Rectal smooth muscle tissue (tissue), 1 donor: Measurements from ENCODE around the gene CDCA7.
"Not testable (repeated sequence)": the region's sequence is repeated elsewhere in the genome, so short reads cannot be mapped to it uniquely, and the experiment has no call there.

Experiments
- H3K27ac ChIP-seq: one replicate; pipeline ENCODE4 v1.7.0; 2013; ENCODE audit warnings: low read depth, low read length, inconsistent platforms
- H3K27me3 ChIP-seq: one replicate; pipeline ENCODE4 v1.7.0; 2013; ENCODE audit warnings: low read length; ENCODE audit not compliant: control insufficient read depth, insufficient read depth
- H3K36me3 ChIP-seq: one replicate; pipeline ENCODE4 v1.7.0; 2013; ENCODE audit warnings: low read length; ENCODE audit not compliant: control insufficient read depth, insufficient read depth
- H3K4me1 ChIP-seq: one replicate; pipeline ENCODE4 v1.7.0; 2013; ENCODE audit warnings: low read length; ENCODE audit not compliant: control insufficient read depth, insufficient read depth
- H3K4me3 ChIP-seq: one replicate; pipeline ENCODE4 v1.7.0; 2013; ENCODE audit warnings: low read length
- H3K9ac ChIP-seq: one replicate; pipeline ENCODE4 v1.7.0; 2013; ENCODE audit warnings: low read length

CDCA7 gene

GRCh38 chr2:173412628-173413027 is 58.0 kb downstream of the CDCA7 start:
- no peak overlapping the region for H3K27ac ChIP-seq
- no peaks in the 10 kb centered on the region for H3K36me3 ChIP-seq
- H3K27me3 ChIP-seq, result no peaks in the 10 kb centered on the region
- H3K9ac ChIP-seq, result no peak overlapping the region
- H3K4me3 ChIP-seq, result no peak overlapping the region
- no peaks in the 10 kb centered on the region for H3K4me1 ChIP-seq

GRCh38 chr2:173414823-173415322 is 60.2 kb downstream of the CDCA7 start:
- Histone ChIP-seq H3K36me3 (no peaks in the 10 kb centered on the region), H3K27ac (no peak overlapping the region), H3K9ac (no peak overlapping the region), H3K27me3 (no peaks in the 10 kb centered on the region), H3K4me3 (no peak overlapping the region), H3K4me1 (no peaks in the 10 kb centered on the region)

GRCh38 chr2:173415431-173416381 is 61.0 kb downstream of the CDCA7 start:
- no peak overlapping the region for H3K27ac ChIP-seq
- H3K36me3 ChIP-seq, result no peaks in the 10 kb centered on the region
- H3K4me1 ChIP-seq, result no peaks in the 10 kb centered on the region
- no peak overlapping the region for H3K9ac ChIP-seq
- H3K27me3 ChIP-seq, result no peaks in the 10 kb centered on the region
- no peak overlapping the region for H3K4me3 ChIP-seq

GRCh38 chr2:173416415-173417152 is 61.9 kb downstream of the CDCA7 start:
- not testable (repeated sequence) for H3K9ac ChIP-seq, H3K27me3 ChIP-seq, H3K4me3 ChIP-seq, H3K36me3 ChIP-seq, H3K27ac ChIP-seq, H3K4me1 ChIP-seq

- no peaks in the 10 kb centered on the region for H3K36me3 ChIP-seq
- no peak overlapping the region for H3K27ac ChIP-seq
- no peaks in the 10 kb centered on the region for H3K27me3 ChIP-seq
- no peaks in the 10 kb centered on the region for H3K4me1 ChIP-seq
- no peak overlapping the region for H3K4me3 ChIP-seq
- H3K9ac ChIP-seq, result no peak overlapping the region
Measured at GRCh38 chr2:173417341-173417740, 62.7 kb downstream of the CDCA7 start.

GRCh38 chr2:173417802-173418201 is 63.1 kb downstream of the CDCA7 start:
- no peak overlapping the region for H3K9ac ChIP-seq
- no peak overlapping the region for H3K4me3 ChIP-seq

More at GRCh38 chr2:173417802-173418201, 63.1 kb downstream of the CDCA7 start:
- Histone ChIP-seq H3K4me1 (no peaks in the 10 kb centered on the region), H3K36me3 (no peaks in the 10 kb centered on the region), H3K27ac (no peak overlapping the region), H3K27me3 (no peaks in the 10 kb centered on the region)
